BE2C (cell line): ENCODE results near the gene C1orf94.

Experiments
- DNase-seq: peaks from one replicate; pipeline ENCODE4 v3.0.0-alpha.2; 2020
- H3K27me3 ChIP-seq: fragments of 250-450 bp; sonication (Bioruptor Pico); 2 replicates; pipeline ENCODE4 v1.5.1; 2020; ENCODE audit warnings: mild to moderate bottlenecking
- H3K36me3 ChIP-seq: fragments of 250-450 bp; sonication (Bioruptor Pico); 2 replicates; pipeline ENCODE4 v1.5.1; 2020; ENCODE audit warnings: mild to moderate bottlenecking
- H3K4me1 ChIP-seq: fragments of 250-450 bp; sonication (Bioruptor Pico); 2 replicates; pipeline ENCODE4 v1.5.1; 2020
- H3K4me3 ChIP-seq: 2 replicates; pipeline ENCODE4 v1.5.1; 2011; ENCODE audit warnings: low read depth, low read length
- H3K9me3 ChIP-seq: fragments of 250-450 bp; sonication (Bioruptor Pico); 2 replicates; pipeline ENCODE4 v1.5.1; 2020
- TF ChIP-seq, protein P1 (sequence below): IDR thresholded peaks from 2 replicates; pipeline ENCODE4 v1.5.1; 2012; ENCODE audit warnings: mild to moderate bottlenecking, low read depth, low read length

Gene C1orf94

GRCh38 chr1:34144766-34145165 lies 31.9 kb upstream of the C1orf94 start:
- no peaks in the 10 kb centered on the region for H3K36me3 ChIP-seq

GRCh38 chr1:34147301-34147700 lies 29.4 kb upstream of the C1orf94 start:
- DNase-seq: no peak
- no peaks in the 10 kb centered on the region for H3K9me3 ChIP-seq

More at GRCh38 chr1:34144766-34145165, 31.9 kb upstream of the C1orf94 start:
- Histone ChIP-seq H3K9me3 (no peaks in the 10 kb centered on the region), H3K4me1 (no peaks in the 10 kb centered on the region), H3K4me3 (no peak overlapping the region), H3K27me3 (no peaks in the 10 kb centered on the region)
- TF ChIP-seq, protein P1, sequence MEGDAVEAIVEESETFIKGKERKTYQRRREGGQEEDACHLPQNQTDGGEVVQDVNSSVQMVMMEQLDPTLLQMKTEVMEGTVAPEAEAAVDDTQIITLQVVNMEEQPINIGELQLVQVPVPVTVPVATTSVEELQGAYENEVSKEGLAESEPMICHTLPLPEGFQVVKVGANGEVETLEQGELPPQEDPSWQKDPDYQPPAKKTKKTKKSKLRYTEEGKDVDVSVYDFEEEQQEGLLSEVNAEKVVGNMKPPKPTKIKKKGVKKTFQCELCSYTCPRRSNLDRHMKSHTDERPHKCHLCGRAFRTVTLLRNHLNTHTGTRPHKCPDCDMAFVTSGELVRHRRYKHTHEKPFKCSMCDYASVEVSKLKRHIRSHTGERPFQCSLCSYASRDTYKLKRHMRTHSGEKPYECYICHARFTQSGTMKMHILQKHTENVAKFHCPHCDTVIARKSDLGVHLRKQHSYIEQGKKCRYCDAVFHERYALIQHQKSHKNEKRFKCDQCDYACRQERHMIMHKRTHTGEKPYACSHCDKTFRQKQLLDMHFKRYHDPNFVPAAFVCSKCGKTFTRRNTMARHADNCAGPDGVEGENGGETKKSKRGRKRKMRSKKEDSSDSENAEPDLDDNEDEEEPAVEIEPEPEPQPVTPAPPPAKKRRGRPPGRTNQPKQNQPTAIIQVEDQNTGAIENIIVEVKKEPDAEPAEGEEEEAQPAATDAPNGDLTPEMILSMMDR: no peak
- DNase-seq: no peak

DNA sequence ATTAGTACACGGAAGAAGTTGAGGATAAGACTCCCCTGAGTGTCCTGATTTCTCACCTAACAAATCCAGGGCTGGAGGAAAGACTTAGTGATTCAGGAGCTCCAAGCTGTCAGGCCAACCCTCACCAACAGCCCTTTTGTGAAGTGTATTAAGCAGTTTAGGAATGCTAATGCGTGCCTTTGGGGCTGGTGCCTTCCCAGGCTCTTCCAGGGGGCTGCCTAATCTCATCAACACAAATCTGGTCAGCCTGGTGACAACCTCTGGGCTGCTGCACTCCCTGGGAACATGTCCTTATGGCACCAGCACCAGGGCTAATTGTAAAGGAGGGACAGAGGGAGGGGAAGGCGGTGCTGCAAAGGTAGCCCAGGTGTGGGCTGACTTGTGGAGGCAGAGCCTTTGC lies 27.2 kb upstream of the C1orf94 start:
- TF ChIP-seq, protein P1: no peak
- H3K4me3 ChIP-seq: no peak overlapping the region
- no peaks in the 10 kb centered on the region for H3K4me1 ChIP-seq
- no peaks in the 10 kb centered on the region for H3K27me3 ChIP-seq
- H3K9me3 ChIP-seq: no peaks in the 10 kb centered on the region
- no peaks in the 10 kb centered on the region for H3K36me3 ChIP-seq
- no peak for DNase-seq

More at GRCh38 chr1:34147301-34147700, 29.4 kb upstream of the C1orf94 start:
- Histone ChIP-seq H3K4me3 (no peak overlapping the region), H3K4me1 (no peaks in the 10 kb centered on the region), H3K36me3 (no peaks in the 10 kb centered on the region), H3K27me3 (no peaks in the 10 kb centered on the region)
- TF ChIP-seq, protein P1: no peak

- no peaks in the 10 kb centered on the region for H3K4me1 ChIP-seq
- no peak for DNase-seq
- no peaks in the 10 kb centered on the region for H3K36me3 ChIP-seq
- no peaks in the 10 kb centered on the region for H3K27me3 ChIP-seq
- H3K9me3 ChIP-seq: no peaks in the 10 kb centered on the region
- TF ChIP-seq, protein P1: no peak
- H3K4me3 ChIP-seq: no peak overlapping the region
Measured at GRCh38 chr1:34153246-34153645, 23.5 kb upstream of the C1orf94 start.

DNA sequence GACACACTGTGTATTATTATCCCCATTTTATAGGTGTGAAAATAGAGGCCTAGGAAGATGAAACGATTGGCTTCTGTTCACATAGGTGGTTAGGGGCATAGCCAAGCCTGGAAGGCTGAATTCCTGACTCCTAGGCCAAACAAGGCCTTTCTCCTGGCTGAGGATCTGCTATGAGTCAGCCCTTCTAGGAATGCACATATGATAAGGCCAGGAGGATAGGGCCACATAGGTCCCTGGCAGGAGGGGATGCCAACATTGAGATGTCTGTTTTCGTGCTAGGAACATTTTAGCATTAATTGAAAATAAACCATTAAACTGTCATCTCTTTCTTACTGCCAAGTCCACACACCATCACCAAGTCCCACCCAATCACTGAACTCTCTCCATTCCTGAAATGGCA lies 20.8 kb upstream of the C1orf94 start:
- TF ChIP-seq, protein P1: no peak
- Histone ChIP-seq H3K4me3 (no peak overlapping the region), H3K4me1 (no peaks in the 10 kb centered on the region), H3K9me3 (no peaks in the 10 kb centered on the region), H3K36me3 (no peaks in the 10 kb centered on the region), H3K27me3 (no peaks in the 10 kb centered on the region)
- DNase-seq: no peak

- no peak overlapping the region for H3K4me3 ChIP-seq
- TF ChIP-seq, protein P1: no peak
- no peaks in the 10 kb centered on the region for H3K36me3 ChIP-seq
- no peaks in the 10 kb centered on the region for H3K9me3 ChIP-seq
- H3K4me1 ChIP-seq: no peaks in the 10 kb centered on the region
- DNase-seq: no peak
- H3K27me3 ChIP-seq: no peaks in the 10 kb centered on the region
Measured at GRCh38 chr1:34156739-34157138, 20.0 kb upstream of the C1orf94 start.
